CD14-positive monocyte (primary cell): ENCODE results near the gene C1QTNF7. TPM values are rescaled to one million over a fixed set of nuclear protein-coding genes. Genes with fewer than 3 reads are reported as not detected.

Experiments
- DNase-seq, 3 donors: peaks; one replicate each; pipeline ENCODE4 v3.0.0-alpha.2; 2011 to 2022
- H2AFZ ChIP-seq: 2 replicates; pipeline ENCODE4 v1.6.0; 2012; ENCODE audit warnings: mild to moderate bottlenecking, low read depth, low read length, inconsistent platforms; ENCODE audit not compliant: insufficient read depth, poor library complexity, severe bottlenecking
- H3K27ac ChIP-seq, 2 donors: 1 replicate in 1 of 2; 2 replicates in 1 of 2; pipeline ENCODE4 v1.5.1; 2012 to 2013; ENCODE audit warnings: low read length in 2 of 2, control low read depth in 1 of 2, inconsistent platforms in 1 of 2, low read depth in 1 of 2, mild to moderate bottlenecking in 1 of 2
- H3K27me3 ChIP-seq, 2 donors: one replicate each; pipeline versions ENCODE4 v1.6.0 to v1.6.1; 2011 to 2013; ENCODE audit warnings: low read length in 2 of 2; ENCODE audit not compliant: control insufficient read depth in 2 of 2, insufficient read depth in 2 of 2
- H3K36me3 ChIP-seq, 2 donors: replicated peaks in 1 of 2; 1 replicate in 1 of 2; 2 replicates in 1 of 2; pipeline versions ENCODE4 v1.5.1 to v1.6.1; 2012 to 2013; ENCODE audit warnings: low read length in 2 of 2, control low read depth in 1 of 2, inconsistent platforms in 1 of 2, mild to moderate bottlenecking in 1 of 2; ENCODE audit not compliant: insufficient read depth in 2 of 2, control insufficient read depth in 1 of 2
- H3K4me1 ChIP-seq, 2 donors: 1 replicate in 1 of 2; 2 replicates in 1 of 2; pipeline versions ENCODE4 v1.5.1 to v1.6.1; 2012 to 2013; ENCODE audit warnings: low read length in 2 of 2, control low read depth in 1 of 2, inconsistent platforms in 1 of 2, mild to moderate bottlenecking in 1 of 2, moderate library complexity in 1 of 2; ENCODE audit not compliant: insufficient read depth in 2 of 2, control insufficient read depth in 1 of 2
- H3K4me2 ChIP-seq: replicated peaks from 2 replicates; pipeline ENCODE3; 2012; ENCODE audit warnings: low read length, moderate library complexity, mild to moderate bottlenecking; ENCODE audit not compliant: poor library complexity, severe bottlenecking; ENCODE audit errors: extremely low read depth
- H3K4me3 ChIP-seq, 3 experiments: fragments of 200-600 bp in 1 of 3; sonication (generic) in 1 of 3; replicated peaks in 1 of 3; 1 replicate in 2 of 3; 2 replicates in 1 of 3; pipeline ENCODE4 v1.5.1; 2011 to 2013; ENCODE audit warnings: low read length in 3 of 3, mild to moderate bottlenecking in 3 of 3, control low read depth in 2 of 3, low read depth in 2 of 3, inconsistent platforms in 1 of 3, moderate library complexity in 1 of 3
- H3K79me2 ChIP-seq: 2 replicates; pipeline ENCODE4 v1.6.0; 2012; ENCODE audit warnings: mild to moderate bottlenecking, control low read depth, inconsistent platforms, low read length, moderate library complexity; ENCODE audit not compliant: insufficient read depth
- H3K9ac ChIP-seq: 2 replicates; pipeline ENCODE4 v1.6.0; 2017; ENCODE audit warnings: low read length, mild to moderate bottlenecking; ENCODE audit not compliant: insufficient read depth, poor library complexity, severe bottlenecking
- H3K9me3 ChIP-seq, 2 donors: replicated peaks in 1 of 2; 1 replicate in 1 of 2; 2 replicates in 1 of 2; pipeline versions ENCODE4 v1.5.1 to v1.6.1; 2012 to 2013; ENCODE audit warnings: low read length in 2 of 2, control low read depth in 1 of 2; ENCODE audit not compliant: control insufficient read depth in 1 of 2, insufficient read depth in 1 of 2
- H4K20me1 ChIP-seq: 2 replicates; pipeline ENCODE4 v1.6.0; 2012; ENCODE audit warnings: mild to moderate bottlenecking, low read length, control low read depth, moderate library complexity; ENCODE audit not compliant: insufficient read depth
- H3K27ac Mint-ChIP-seq, 7 donors: one replicate each; pipeline ENCODE4 v1.8.0; 2020; ENCODE audit warnings: mild to moderate bottlenecking in 7 of 7, mixed read lengths in 7 of 7, moderate library complexity in 6 of 7, inconsistent platforms in 2 of 7
- H3K27me3 Mint-ChIP-seq, 3 donors: one replicate each; pipeline ENCODE4 v1.8.0; 2021 to 2022; ENCODE audit warnings: low read depth in 3 of 3, mild to moderate bottlenecking in 3 of 3, mixed read lengths in 3 of 3, moderate library complexity in 3 of 3, inconsistent platforms in 1 of 3
- H3K36me3 Mint-ChIP-seq, 2 donors: one replicate each; pipeline ENCODE4 v1.8.0; 2020; ENCODE audit warnings: mixed read lengths in 2 of 2, inconsistent platforms in 1 of 2, mild to moderate bottlenecking in 1 of 2
- H3K4me1 Mint-ChIP-seq: one replicate; pipeline ENCODE4 v1.8.0; 2020; ENCODE audit warnings: mild to moderate bottlenecking, mixed read lengths
- H3K4me3 Mint-ChIP-seq, 2 donors: one replicate each; pipeline ENCODE4 v1.8.0; 2020; ENCODE audit warnings: mild to moderate bottlenecking in 2 of 2, mixed read lengths in 2 of 2, moderate library complexity in 1 of 2
- H3K9me3 Mint-ChIP-seq, 7 donors: one replicate each; pipeline ENCODE4 v1.8.0; 2020 to 2022; ENCODE audit warnings: mixed read lengths in 7 of 7, mild to moderate bottlenecking in 6 of 7, moderate library complexity in 6 of 7, inconsistent platforms in 2 of 7
- WGBS: methylation state at CpG from one replicate; pipeline ENCODE4 v1.1.5; 2013; ENCODE audit warnings: missing lambda C conversion rate; ENCODE audit not compliant: insufficient coverage; 5-methylcytosine and 5-hydroxymethylcytosine counted together
- intact Hi-C, 2 donors: fragments of 100-400 bp; cut with micrococcal nuclease; formaldehyde crosslinking; loops; one replicate each; pipeline versions ENCODE4 v1.15.0 to v1.15.1; 2023
- polyA plus RNA-seq, 3 donors: library from polyadenylated mRNA; depleted of rRNA in 1 of 3; unstranded in 2 of 3; stranded (reverse) in 1 of 3; fragments of 300-500 nt in 2 of 3; fragments of >200 nt in 1 of 3; fragmentation: Illumina TruSeq in 2 of 3; gene quantifications; 1 replicate in 2 of 3; 2 replicates in 1 of 3; pipeline ENCODE4 v1.2.3, GENCODE V29; 2012 to 2021
- TF ChIP-seq, protein P1 (sequence below): fragments of 200-600 bp; IDR thresholded peaks from one replicate; pipeline ENCODE4 v1.8.0; 2022; ENCODE audit warnings: antibody characterized with exemption, mild to moderate bottlenecking

Gene C1QTNF7
- polyA plus RNA-seq, 3 donors: not detected

DNA sequence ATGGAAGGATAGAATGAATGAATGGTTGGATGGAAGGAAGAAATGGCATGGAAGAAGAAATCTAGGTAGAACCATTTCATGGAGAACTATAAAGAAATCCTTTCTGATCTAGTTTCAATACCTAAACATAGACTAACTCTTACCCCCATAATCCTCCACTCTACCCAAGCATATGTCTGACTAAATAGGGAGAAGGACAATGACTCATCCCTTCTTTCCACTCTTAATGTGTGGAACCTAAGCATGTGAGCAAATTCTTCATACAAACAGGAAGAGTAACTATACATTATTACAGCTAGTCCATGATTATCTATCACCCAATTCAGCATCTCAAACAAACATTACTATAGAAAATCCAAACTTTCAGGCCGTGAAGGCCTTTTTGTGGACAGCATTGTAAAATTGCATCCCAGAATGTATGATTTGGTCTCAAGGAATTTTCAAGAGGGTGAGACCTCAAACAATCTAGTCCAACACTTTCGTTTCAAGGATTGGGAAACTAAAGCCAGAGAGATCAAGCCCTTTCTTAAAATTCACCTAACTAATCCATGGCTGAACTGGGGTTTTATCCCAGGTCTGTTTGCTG lies 11.2 kb downstream of the C1QTNF7 start:
- H3K4me3 ChIP-seq: no peak overlapping the region
- no peaks in the 10 kb centered on the region for H3K36me3 ChIP-seq
- no peaks in the 10 kb centered on the region for H3K79me2 ChIP-seq
- Mint-ChIP-seq H3K27me3 (no peaks in the 10 kb centered on the region), H3K4me3 (no peak overlapping the region), H3K36me3 (peaks cover 2 to 5% of the 10 kb centered on the region in 2 donors), H3K4me1 (peaks cover 18% of the 10 kb centered on the region), H3K27ac (no peak overlapping the region), H3K9me3 (peaks cover 0 to 7% (median 6%) of the 10 kb centered on the region in 7 donors)
- H3K27ac ChIP-seq: no peak overlapping the region
- TF ChIP-seq, protein P1, sequence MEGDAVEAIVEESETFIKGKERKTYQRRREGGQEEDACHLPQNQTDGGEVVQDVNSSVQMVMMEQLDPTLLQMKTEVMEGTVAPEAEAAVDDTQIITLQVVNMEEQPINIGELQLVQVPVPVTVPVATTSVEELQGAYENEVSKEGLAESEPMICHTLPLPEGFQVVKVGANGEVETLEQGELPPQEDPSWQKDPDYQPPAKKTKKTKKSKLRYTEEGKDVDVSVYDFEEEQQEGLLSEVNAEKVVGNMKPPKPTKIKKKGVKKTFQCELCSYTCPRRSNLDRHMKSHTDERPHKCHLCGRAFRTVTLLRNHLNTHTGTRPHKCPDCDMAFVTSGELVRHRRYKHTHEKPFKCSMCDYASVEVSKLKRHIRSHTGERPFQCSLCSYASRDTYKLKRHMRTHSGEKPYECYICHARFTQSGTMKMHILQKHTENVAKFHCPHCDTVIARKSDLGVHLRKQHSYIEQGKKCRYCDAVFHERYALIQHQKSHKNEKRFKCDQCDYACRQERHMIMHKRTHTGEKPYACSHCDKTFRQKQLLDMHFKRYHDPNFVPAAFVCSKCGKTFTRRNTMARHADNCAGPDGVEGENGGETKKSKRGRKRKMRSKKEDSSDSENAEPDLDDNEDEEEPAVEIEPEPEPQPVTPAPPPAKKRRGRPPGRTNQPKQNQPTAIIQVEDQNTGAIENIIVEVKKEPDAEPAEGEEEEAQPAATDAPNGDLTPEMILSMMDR: no peak
- H3K4me2 ChIP-seq: no peak overlapping the region
- H2AFZ ChIP-seq: no peak overlapping the region
- H3K9me3 ChIP-seq: peaks cover 0 to 5% of the 10 kb centered on the region in 2 donors
- no CpG with 5 or more reads among the region's 2 CpGs for WGBS
- H3K9ac ChIP-seq: no peak overlapping the region
- no peaks in the 10 kb centered on the region for H4K20me1 ChIP-seq
- intact Hi-C loops: no loop called here
- H3K27me3 ChIP-seq: no peaks in the 10 kb centered on the region
- peaks cover 0 to 7% of the 10 kb centered on the region in 2 donors for H3K4me1 ChIP-seq
- peak in 1 of 3 donors; percentile 28 for DNase-seq

DNA sequence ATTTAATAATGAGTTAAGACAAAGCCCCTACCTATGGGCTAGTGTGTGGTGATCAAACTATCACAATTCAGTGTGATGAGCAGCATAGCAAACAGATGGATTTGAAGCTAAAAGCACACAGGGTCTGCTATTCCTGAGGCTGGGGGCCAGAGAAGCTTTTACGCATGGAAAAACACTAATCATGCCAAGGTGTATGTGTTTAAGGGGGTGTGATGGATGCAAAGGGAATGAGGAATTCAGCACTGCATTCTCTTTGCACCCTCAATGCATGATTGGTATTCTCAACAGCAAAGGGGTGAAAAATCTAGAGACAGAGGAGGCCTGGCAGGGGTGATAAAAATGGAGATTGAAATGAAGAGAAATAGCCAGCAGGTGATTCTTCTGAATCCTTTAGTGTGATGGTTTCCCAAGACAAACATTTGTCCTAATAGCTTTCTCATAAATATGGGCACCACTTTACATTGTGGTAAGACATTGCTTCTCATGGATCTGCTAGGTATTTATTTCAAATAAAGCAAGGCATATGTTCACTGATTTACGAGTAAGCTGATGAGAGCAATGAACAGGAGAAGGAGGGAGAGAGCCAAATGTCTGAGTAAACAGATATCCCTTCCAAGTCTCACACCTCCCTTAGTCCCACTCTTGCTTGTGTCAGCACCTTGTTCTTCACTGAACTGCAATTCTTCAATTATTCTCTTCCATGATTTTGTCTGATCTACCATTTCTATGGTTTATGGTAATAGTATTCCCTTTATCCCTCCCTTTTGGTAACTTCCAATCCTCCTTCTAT lies 15.7 kb downstream of the C1QTNF7 start:
- intact Hi-C loops: no loop called here
- H3K9me3 Mint-ChIP-seq: peaks cover 0 to 7% (median 6%) of the 10 kb centered on the region in 7 donors

More for the DNA sequence above, 15.7 kb downstream of the C1QTNF7 start:
- Histone ChIP-seq H3K9me3 (peaks cover 0 to 5% of the 10 kb centered on the region in 2 donors), H3K79me2 (no peaks in the 10 kb centered on the region), H3K27me3 (no peaks in the 10 kb centered on the region), H3K4me3 (no peak overlapping the region), H2AFZ (no peak overlapping the region), H3K4me2 (no peak overlapping the region), H3K27ac (no peak overlapping the region), H3K9ac (no peak overlapping the region), H4K20me1 (no peaks in the 10 kb centered on the region), H3K36me3 (no peaks in the 10 kb centered on the region), H3K4me1 (no peaks in the 10 kb centered on the region)
- no CpG with 5 or more reads among the region's 2 CpGs for WGBS
- TF ChIP-seq, protein P1: no peak
- DNase-seq: no peak
- Mint-ChIP-seq H3K27me3 (no peaks in the 10 kb centered on the region), H3K27ac (no peak overlapping the region), H3K4me3 (no peak overlapping the region), H3K4me1 (peaks cover 11% of the 10 kb centered on the region), H3K36me3 (peaks cover 2 to 5% of the 10 kb centered on the region in 2 donors)
